ENCODE data around the gene PUDP.

PUDP gene

DNA sequence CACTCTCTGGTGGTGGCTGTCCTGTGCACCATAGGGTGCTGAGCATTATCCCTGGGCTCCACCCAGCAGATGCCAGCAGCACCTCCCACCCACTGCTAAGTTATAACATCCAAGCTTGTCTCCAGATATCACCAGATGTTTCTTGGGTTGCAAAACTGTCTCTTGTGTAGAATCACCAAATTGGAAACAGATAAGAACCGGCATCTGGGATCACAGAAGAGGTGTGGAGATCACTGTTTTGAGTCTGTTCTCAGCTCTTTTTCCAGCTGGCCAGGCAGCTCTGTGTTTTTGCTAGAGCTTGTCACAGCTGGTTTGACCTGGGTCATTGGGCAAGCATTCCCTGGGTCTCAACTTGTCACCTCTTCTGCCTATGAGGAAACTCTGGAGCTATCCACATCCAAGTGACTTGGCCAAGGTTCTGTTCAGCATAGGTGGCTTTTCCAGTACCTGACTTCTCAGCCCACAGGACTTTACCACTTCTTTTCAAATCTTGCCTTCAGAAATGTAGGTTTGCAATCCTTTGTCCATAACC, 15.3 kb upstream of the PUDP start:
- Histone ChIP-seq H3K4me3 (ENCODE audit: low read depth, low read length) (no peak overlapping the region), H3K27me3 (no peaks in the 10 kb centered on the region), H3K4me1 (no peaks in the 10 kb centered on the region), H3K36me3 (no peaks in the 10 kb centered on the region), H3K9me3 (no peaks in the 10 kb centered on the region)
- TF ChIP-seq, protein P1, sequence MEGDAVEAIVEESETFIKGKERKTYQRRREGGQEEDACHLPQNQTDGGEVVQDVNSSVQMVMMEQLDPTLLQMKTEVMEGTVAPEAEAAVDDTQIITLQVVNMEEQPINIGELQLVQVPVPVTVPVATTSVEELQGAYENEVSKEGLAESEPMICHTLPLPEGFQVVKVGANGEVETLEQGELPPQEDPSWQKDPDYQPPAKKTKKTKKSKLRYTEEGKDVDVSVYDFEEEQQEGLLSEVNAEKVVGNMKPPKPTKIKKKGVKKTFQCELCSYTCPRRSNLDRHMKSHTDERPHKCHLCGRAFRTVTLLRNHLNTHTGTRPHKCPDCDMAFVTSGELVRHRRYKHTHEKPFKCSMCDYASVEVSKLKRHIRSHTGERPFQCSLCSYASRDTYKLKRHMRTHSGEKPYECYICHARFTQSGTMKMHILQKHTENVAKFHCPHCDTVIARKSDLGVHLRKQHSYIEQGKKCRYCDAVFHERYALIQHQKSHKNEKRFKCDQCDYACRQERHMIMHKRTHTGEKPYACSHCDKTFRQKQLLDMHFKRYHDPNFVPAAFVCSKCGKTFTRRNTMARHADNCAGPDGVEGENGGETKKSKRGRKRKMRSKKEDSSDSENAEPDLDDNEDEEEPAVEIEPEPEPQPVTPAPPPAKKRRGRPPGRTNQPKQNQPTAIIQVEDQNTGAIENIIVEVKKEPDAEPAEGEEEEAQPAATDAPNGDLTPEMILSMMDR (IDR thresholded peaks at IDR 0.05; ENCODE audit: low read depth, low read length) = no peak
- no peak for DNase-seq

DNA sequence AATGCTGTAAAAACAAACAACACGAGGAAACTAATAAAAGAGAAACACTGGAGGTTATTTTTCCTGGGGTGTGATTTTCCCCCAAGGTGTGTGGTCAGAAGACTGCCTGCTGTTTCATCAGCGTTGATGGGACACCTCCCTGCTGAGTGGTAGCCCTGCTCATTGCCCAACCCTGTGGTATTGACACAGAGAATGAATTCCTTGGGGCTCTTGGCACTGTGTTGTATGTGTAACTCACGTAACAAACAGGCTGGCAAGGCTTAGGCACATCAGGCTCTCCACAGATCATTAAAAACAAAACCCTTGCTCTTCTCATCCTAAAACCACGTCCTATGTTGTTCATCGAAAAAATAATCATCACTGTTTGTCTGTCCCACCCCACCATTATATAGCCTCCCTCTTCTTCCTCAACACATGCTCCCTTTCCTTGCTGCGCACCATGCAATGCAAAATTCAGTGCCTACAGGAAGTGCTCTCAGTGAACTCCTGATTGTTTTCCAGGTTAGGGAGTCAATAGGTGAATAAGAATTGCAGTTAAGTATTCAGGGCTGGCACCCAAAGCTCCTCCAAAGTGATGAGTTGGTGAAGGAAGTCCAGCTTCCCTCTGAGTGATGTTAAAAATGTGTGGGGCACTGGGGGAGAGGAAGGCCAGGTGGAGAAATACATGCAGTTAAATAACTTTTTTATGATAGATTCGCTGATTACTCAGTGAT, 11.4 kb upstream of the PUDP start:
- Histone ChIP-seq H3K27me3 (no peaks in the 10 kb centered on the region), H3K4me1 (no peaks in the 10 kb centered on the region), H3K4me3 (ENCODE audit: low read depth, low read length) (no peak overlapping the region), H3K9me3 (no peaks in the 10 kb centered on the region), H3K36me3 (no peaks in the 10 kb centered on the region)
- TF ChIP-seq, protein P1 (IDR thresholded peaks at IDR 0.05; ENCODE audit: low read depth, low read length) = no peak
- DNase-seq = no peak

DNA sequence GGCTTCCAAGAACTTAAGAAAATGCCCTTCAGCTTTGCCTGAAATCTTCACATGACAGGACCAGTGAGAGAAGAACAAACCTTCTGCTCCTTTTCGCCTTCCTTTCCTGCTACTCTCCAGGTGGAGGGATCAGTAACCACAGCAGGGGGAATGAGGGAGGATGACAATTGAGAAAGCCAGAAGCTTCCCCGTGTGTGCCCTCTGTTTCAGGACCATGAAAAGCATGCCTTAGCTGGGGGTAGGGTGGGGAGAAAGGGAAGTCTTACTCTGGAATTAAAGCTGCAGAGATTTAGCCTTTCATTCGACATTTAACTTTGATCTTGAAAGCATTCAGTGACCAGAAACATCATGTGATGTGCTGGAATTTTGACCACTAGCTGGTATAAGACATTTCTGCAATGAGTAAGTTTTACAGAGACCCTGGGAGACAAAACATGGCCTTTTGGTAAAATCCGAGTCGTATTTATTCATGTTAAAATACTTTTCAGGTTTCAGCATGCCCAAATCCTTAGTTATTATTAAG, 10.6 kb upstream of the PUDP start:
- Histone ChIP-seq H3K36me3 (no peaks in the 10 kb centered on the region), H3K4me3 (ENCODE audit: low read depth, low read length) (no peak overlapping the region), H3K27me3 (no peaks in the 10 kb centered on the region), H3K9me3 (no peaks in the 10 kb centered on the region), H3K4me1 (no peaks in the 10 kb centered on the region)
- TF ChIP-seq, protein P1 (IDR thresholded peaks at IDR 0.05; ENCODE audit: low read depth, low read length) = no peak
- DNase-seq = no peak

DNA sequence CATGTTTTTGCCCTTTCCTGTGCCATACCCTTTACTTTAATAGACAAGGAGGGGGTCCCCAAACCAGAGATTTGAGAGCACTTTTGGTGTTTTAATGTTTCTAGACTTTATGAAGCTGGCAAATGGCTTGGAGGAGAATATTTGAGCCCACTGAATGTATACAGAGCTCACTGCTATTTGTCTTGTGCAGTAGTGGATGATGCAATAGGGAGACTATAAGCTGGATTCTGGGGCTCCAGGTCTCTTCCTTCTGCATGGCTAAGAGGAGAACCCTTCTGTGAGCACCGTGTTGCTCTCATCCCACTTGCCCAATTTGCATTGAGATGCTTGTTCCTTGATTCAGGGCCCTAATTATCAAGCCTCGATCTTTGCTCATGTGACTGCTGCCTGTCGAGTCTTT, 8.9 kb upstream of the PUDP start:
- Histone ChIP-seq H3K9me3 (no peaks in the 10 kb centered on the region), H3K36me3 (no peaks in the 10 kb centered on the region), H3K27me3 (no peaks in the 10 kb centered on the region), H3K4me3 (ENCODE audit: low read depth, low read length) (no peak overlapping the region), H3K4me1 (no peaks in the 10 kb centered on the region)
- TF ChIP-seq, protein P1 (IDR thresholded peaks at IDR 0.05; ENCODE audit: low read depth, low read length) = no peak
- DNase-seq = no peak

DNA sequence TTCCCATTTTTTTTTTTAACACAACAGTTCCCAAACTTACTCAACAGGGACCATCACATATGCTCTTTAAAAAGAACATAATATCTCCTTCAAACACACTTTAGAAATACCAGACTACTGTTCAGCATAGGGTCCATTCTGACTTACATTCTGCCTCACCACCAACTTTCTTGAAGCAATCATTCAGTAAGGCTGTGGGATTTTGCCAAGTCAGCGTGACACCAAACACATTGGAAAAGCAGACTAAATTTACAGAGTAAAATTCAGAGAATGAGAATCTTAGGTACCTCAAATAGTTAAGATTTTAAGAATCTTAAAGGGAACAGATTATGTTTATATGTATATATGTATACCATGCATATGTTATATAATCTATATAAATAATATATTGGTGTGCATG, 7.2 kb upstream of the PUDP start:
- no peak for DNase-seq
- no peaks in the 10 kb centered on the region for H3K4me1 ChIP-seq
- H3K27me3 ChIP-seq = no peaks in the 10 kb centered on the region
- H3K9me3 ChIP-seq = no peaks in the 10 kb centered on the region
- H3K36me3 ChIP-seq = no peaks in the 10 kb centered on the region
- TF ChIP-seq, protein P1 (IDR thresholded peaks at IDR 0.05; ENCODE audit: low read depth, low read length) = no peak
- no peak overlapping the region for H3K4me3 ChIP-seq (ENCODE audit: low read depth, low read length)

DNA sequence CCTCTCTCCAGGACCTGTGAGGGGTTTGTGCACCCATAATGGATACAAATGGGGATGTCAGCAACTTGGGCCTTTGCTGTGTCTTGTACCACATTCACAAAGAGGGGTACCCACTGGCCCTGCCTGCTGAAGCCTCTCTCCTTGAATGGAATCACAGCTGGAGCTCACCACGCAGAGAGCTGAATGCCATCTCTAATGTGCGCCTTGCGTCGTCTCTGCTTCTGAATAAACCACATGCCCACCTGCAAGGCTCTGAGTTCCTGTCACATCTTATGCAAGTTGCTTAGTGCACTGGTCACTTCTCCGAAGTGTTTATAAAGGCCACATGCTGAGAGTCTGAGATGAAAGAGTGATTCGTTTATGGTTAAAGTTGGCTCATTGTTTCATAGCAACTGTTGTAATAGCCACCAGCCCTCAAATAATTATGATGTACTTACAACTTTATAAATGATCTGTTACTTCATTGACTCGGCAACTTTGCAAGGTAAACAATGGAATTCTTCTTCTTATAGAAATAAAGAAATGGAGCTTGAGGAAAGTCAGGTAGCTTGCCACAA, 6.2 kb upstream of the PUDP start:
- Histone ChIP-seq H3K9me3 (no peaks in the 10 kb centered on the region), H3K4me3 (ENCODE audit: low read depth, low read length) (no peak overlapping the region), H3K36me3 (no peaks in the 10 kb centered on the region), H3K4me1 (no peaks in the 10 kb centered on the region), H3K27me3 (no peaks in the 10 kb centered on the region)
- no peak for DNase-seq
- TF ChIP-seq, protein P1 (IDR thresholded peaks at IDR 0.05; ENCODE audit: low read depth, low read length) = no peak
